ENCODE results near the gene RNF224.

- TF ChIP-seq ZNF274 (IDR thresholded peaks at IDR 0.05; ENCODE audit: low read depth, low read length) (no peak), SUZ12 (IDR thresholded peaks at IDR 0.05; ENCODE audit: extremely low read depth, insufficient read depth, insufficient read length) (no peak), YY1 (IDR thresholded peaks at IDR 0.05; ENCODE audit: insufficient read depth, insufficient read length) (no peak)
These were observed 48.2 kb upstream of the RNF224 start for GRCh38 chr9:137178939-137179630.

Measured in NT2/D1 (cell line).